ENCODE results near the gene MYBPH. TPM values are rescaled to one million over a fixed set of nuclear protein-coding genes. Genes with fewer than 3 reads are reported as not detected.

The MYBPH gene
- total RNA-seq, 2 donors from 2014 or later: not detected

DNA sequence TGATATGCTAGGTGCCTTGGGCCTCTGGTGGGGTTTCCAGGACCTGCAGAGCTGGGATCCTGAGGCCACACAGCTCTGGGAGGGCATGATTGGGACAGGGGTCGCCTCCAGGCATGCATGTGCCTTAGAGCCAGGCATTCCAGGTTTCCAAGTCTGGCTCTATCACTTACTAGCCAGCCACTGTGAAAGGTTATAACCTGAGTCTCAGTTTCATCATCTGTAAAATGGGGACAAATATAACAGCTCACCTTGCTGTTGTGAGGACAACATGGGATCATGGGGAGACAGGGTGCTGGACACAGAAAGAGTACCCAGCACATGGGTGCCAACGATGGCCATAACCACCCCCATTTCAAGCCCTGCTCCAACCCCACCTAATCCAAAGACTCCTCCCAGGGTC is 8.2 kb upstream of the MYBPH start:
- 78 to 95% methylated on average over 1 to 2 of the region's 2 CpGs for WGBS, 2 experiments (ENCODE audit: insufficient coverage in 1 of 2, insufficient read length in 1 of 2)
- Mint-ChIP-seq H3K27me3 (ENCODE audit: insufficient read depth) (no peaks in the 10 kb centered on the region), H3K4me1 (peaks cover 39% of the 10 kb centered on the region), H3K9me3 (no peaks in the 10 kb centered on the region), H3K4me3 (no peak overlapping the region), H3K27ac (no peak overlapping the region), H3K36me3 (ENCODE audit: low read depth) (no peaks in the 10 kb centered on the region)
- Histone ChIP-seq H3K27me3 (ENCODE audit: control insufficient read depth, insufficient read depth, low read length, poor library complexity, severe bottlenecking) (no peaks in the 10 kb centered on the region), H3K27ac (ENCODE audit: low read depth, low read length) (no peak overlapping the region), H3K9ac (ENCODE audit: extremely low read depth, low read length, poor library complexity, severe bottlenecking) (no peak overlapping the region), H3K4me1 (ENCODE audit: control insufficient read depth, insufficient read depth, low read length) (peaks cover 20% of the 10 kb centered on the region), H3K36me3 (ENCODE audit: control insufficient read depth, insufficient read depth, low read length) (no peaks in the 10 kb centered on the region), H3K9me3 (ENCODE audit: control insufficient read depth, low read length) (no peaks in the 10 kb centered on the region), H3K4me3 (ENCODE audit: low read length) (no peak overlapping the region)
- DNase-seq: no peak
- TF ChIP-seq CTCF (conservative IDR thresholded peaks at IDR 0.05): no peak

- 95% methylated on average over 7 of the region's 7 CpGs; no CpG with 5 or more reads in 1 of the 2 experiments for WGBS, 2 experiments (ENCODE audit: insufficient coverage in 1 of 2, insufficient read length in 1 of 2)
- H3K27ac ChIP-seq (ENCODE audit: low read depth, low read length): no peak overlapping the region
- H3K9me3 Mint-ChIP-seq: no peaks in the 10 kb centered on the region
- H3K27ac Mint-ChIP-seq: no peak overlapping the region
- no peak overlapping the region for H3K9ac ChIP-seq (ENCODE audit: extremely low read depth, low read length, poor library complexity, severe bottlenecking)
- no peak overlapping the region for H3K4me3 Mint-ChIP-seq
- TF ChIP-seq CTCF (conservative IDR thresholded peaks at IDR 0.05): no peak
- no peaks in the 10 kb centered on the region for H3K36me3 Mint-ChIP-seq (ENCODE audit: low read depth)
- H3K27me3 Mint-ChIP-seq (ENCODE audit: insufficient read depth): no peaks in the 10 kb centered on the region
- no peaks in the 10 kb centered on the region for H3K27me3 ChIP-seq (ENCODE audit: control insufficient read depth, insufficient read depth, low read length, poor library complexity, severe bottlenecking)
- no peak overlapping the region for H3K4me3 ChIP-seq (ENCODE audit: low read length)
- H3K4me1 Mint-ChIP-seq: peaks cover 48% of the 10 kb centered on the region
- H3K4me1 ChIP-seq (ENCODE audit: control insufficient read depth, insufficient read depth, low read length): peaks cover 31% of the 10 kb centered on the region
- no peaks in the 10 kb centered on the region for H3K9me3 ChIP-seq (ENCODE audit: control insufficient read depth, low read length)
- H3K36me3 ChIP-seq (ENCODE audit: control insufficient read depth, insufficient read depth, low read length): no peaks in the 10 kb centered on the region
- DNase-seq: no peak
These were observed 6.8 kb upstream of the MYBPH start for GRCh38 chr1:203182387-203182953.

- H3K9ac ChIP-seq (ENCODE audit: extremely low read depth, low read length, poor library complexity, severe bottlenecking): no peak overlapping the region
- no peaks in the 10 kb centered on the region for H3K36me3 Mint-ChIP-seq (ENCODE audit: low read depth)
- no peaks in the 10 kb centered on the region for H3K36me3 ChIP-seq (ENCODE audit: control insufficient read depth, insufficient read depth, low read length)
- no peaks in the 10 kb centered on the region for H3K9me3 ChIP-seq (ENCODE audit: control insufficient read depth, low read length)
- 65 to 72% methylated on average over 7 to 10 of the region's 10 CpGs for WGBS, 2 experiments (ENCODE audit: insufficient coverage in 1 of 2, insufficient read length in 1 of 2)
- H3K27ac Mint-ChIP-seq: peak overlapping the region; percentile 84
- H3K9me3 Mint-ChIP-seq: no peaks in the 10 kb centered on the region
- peaks cover 32% of the 10 kb centered on the region for H3K4me1 ChIP-seq (ENCODE audit: control insufficient read depth, insufficient read depth, low read length)
- no peak overlapping the region for H3K27ac ChIP-seq (ENCODE audit: low read depth, low read length)
- no peak overlapping the region for H3K4me3 ChIP-seq (ENCODE audit: low read length)
- H3K4me1 Mint-ChIP-seq: peaks cover 49% of the 10 kb centered on the region
- no peaks in the 10 kb centered on the region for H3K27me3 ChIP-seq (ENCODE audit: control insufficient read depth, insufficient read depth, low read length, poor library complexity, severe bottlenecking)
- DNase-seq: peak; percentile 69
- no peaks in the 10 kb centered on the region for H3K27me3 Mint-ChIP-seq (ENCODE audit: insufficient read depth)
- TF ChIP-seq CTCF (conservative IDR thresholded peaks at IDR 0.05): no peak
- no peak overlapping the region for H3K4me3 Mint-ChIP-seq
These were observed 6.2 kb upstream of the MYBPH start for GRCh38 chr1:203181586-203182386.

All from endodermal cell (in vitro differentiated cells).